HUDEP-2 (cell line): ENCODE measurements around the gene WDR88.

Source experiments
- DNase-seq, 76 experiments: peaks; one replicate each; lab custom pipeline; 2025; ENCODE audit not compliant: unreplicated experiment in 76 of 76; lab: John Stamatoyannopoulos, UW

The WDR88 gene

GRCh38 chr19:33195645-33196347 lies 63.9 kb downstream of the WDR88 start:
- no peak for DNase-seq

- DNase-seq = no peak
Measured at GRCh38 chr19:33196446-33197193, 64.7 kb downstream of the WDR88 start.

- DNase-seq = no peak
Measured at GRCh38 chr19:33197591-33198000, 65.7 kb downstream of the WDR88 start.

GRCh38 chr19:33198169-33198568 lies 66.3 kb downstream of the WDR88 start:
- DNase-seq = no peak

GRCh38 chr19:33199441-33200265 lies 67.7 kb downstream of the WDR88 start:
- no peak for DNase-seq

- DNase-seq = no peak
Measured at GRCh38 chr19:33201473-33201872, 69.6 kb downstream of the WDR88 start.

GRCh38 chr19:33201886-33202545 lies 70.1 kb downstream of the WDR88 start:
- DNase-seq = no peak

GRCh38 chr19:33202546-33203507 lies 70.9 kb downstream of the WDR88 start:
- DNase-seq = no peak

- DNase-seq = no peak
Measured at GRCh38 chr19:33203529-33203928, 71.6 kb downstream of the WDR88 start.

- DNase-seq = no peak
Measured at GRCh38 chr19:33204136-33204973, 72.4 kb downstream of the WDR88 start.

GRCh38 chr19:33205110-33205509 lies 73.2 kb downstream of the WDR88 start:
- no peak for DNase-seq

GRCh38 chr19:33205531-33206260 lies 73.8 kb downstream of the WDR88 start:
- no peak for DNase-seq

GRCh38 chr19:33206261-33207039 lies 74.5 kb downstream of the WDR88 start:
- no peak for DNase-seq

GRCh38 chr19:33207040-33207620 lies 75.2 kb downstream of the WDR88 start:
- no peak for DNase-seq

- DNase-seq = no peak
Measured at GRCh38 chr19:33207903-33208302, 76.0 kb downstream of the WDR88 start.

- no peak for DNase-seq
Measured at GRCh38 chr19:33208371-33208895, 76.5 kb downstream of the WDR88 start.
